ENCODE results near the gene ASCC3.

DNA sequence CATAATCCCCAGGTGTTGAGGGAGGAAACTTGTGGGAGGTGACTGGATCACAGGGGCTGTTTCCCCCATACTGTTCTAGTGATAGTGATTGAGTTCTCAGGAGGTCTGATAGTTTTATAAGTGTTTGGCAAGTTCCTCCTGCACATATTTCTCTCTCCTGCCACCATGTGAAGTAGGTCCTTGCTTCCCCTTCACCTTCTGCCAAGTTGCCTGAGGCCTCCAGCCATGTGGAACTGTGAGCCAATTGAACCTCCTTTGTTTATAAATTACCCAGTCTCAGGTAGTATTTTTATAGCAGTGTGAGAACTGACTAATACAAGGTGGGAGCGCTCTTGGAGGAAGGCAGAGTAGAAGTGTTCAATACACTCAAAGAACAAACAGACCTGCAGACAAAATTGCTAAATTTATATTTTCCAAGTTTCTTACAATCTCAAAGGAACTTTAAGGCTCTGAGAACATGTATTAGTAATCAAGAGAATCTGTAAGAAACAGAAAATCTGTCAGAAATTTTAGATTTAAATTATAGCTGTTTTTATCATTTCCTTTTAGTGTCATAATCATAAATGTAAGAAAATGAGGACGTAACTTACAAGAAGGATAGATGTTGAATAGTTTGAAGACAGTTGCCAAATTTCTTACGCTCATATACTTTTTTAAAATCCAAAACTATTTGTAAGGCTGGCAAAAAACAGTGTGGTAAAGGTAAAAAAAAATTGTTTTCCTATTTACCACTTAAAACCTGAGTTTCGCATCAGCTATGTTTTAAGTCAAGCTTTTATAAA lies 77.7 kb downstream of the ASCC3 start:
- TF ChIP-seq CTCF (conservative IDR thresholded peaks at IDR 0.05; ENCODE audit: low read length): no peak
- TF ChIP-seq EZH2phosphoT487 (IDR thresholded peaks at IDR 0.05; ENCODE audit: borderline replicate concordance): no peak

Measured in Loucy (cell line).